ENCODE results near the gene NFKB2. TPM values are rescaled to one million over a fixed set of nuclear protein-coding genes. Genes with fewer than 3 reads are reported as not detected.

NFKB2 gene
- total RNA-seq, 4 donors from 2014 or later = 10.7 to 20.2 (median 15.6) TPM

GRCh38 chr10:102407425-102408130 lies 12.1 kb downstream of the NFKB2 start:
- intact Hi-C loops (cut with DNase I) = no loop called here
- no peak for TF ChIP-seq CTCF (IDR thresholded peaks at IDR 0.05)
- no peak for TF ChIP-seq POLR2A (IDR thresholded peaks at IDR 0.05)
- no peak for DNase-seq
- WGBS, 2 donors = 64 to 65% methylated on average over 12 to 13 of the region's 13 CpGs
- Histone ChIP-seq H3K27me3 (peaks cover 7 to 65% (median 30%) of the 10 kb centered on the region in 4 donors), H3K27ac (no peak overlapping the region), H3K9me3 (no peaks in the 10 kb centered on the region), H3K4me1 (peaks cover 11 to 29% (median 13%) of the 10 kb centered on the region in 3 donors), H3K36me3 (peaks cover under 1 to 7% (median 4%) of the 10 kb centered on the region in 3 donors), H3K4me3 (no peak overlapping the region)

- peak overlapping the region; percentile 29 to 69 (median 45) for H3K4me3 ChIP-seq
- peaks cover 7 to 72% (median 32%) of the 10 kb centered on the region in 4 donors for H3K27me3 ChIP-seq
- no peaks in the 10 kb centered on the region for H3K9me3 ChIP-seq
- peaks cover 0 to under 1% (median 0%) of the 10 kb centered on the region in 3 donors for H3K36me3 ChIP-seq
- TF ChIP-seq POLR2A (IDR thresholded peaks at IDR 0.05) (no peak), CTCF (IDR thresholded peaks at IDR 0.05) (no peak)
- DNase-seq = no peak
- H3K27ac ChIP-seq = no peak overlapping the region
- 61 to 70% methylated on average over 12 to 13 of the region's 14 CpGs for WGBS, 2 donors
- intact Hi-C loops (cut with DNase I) = no loop called here
- H3K4me1 ChIP-seq = peaks cover 11 to 29% (median 13%) of the 10 kb centered on the region in 3 donors
Measured at GRCh38 chr10:102408131-102408727, 12.7 kb downstream of the NFKB2 start.

GRCh38 chr10:102408728-102409603 lies 13.5 kb downstream of the NFKB2 start:
- intact Hi-C loops (cut with DNase I) = no loop called here
- H3K27ac ChIP-seq = no peak overlapping the region
- TF ChIP-seq CTCF (IDR thresholded peaks at IDR 0.05) (no peak), POLR2A (IDR thresholded peaks at IDR 0.05) (no peak)
- H3K4me3 ChIP-seq = peak overlapping the region; percentile 29 to 69 (median 45)
- no peaks in the 10 kb centered on the region for H3K9me3 ChIP-seq
- peaks cover 11 to 29% (median 13%) of the 10 kb centered on the region in 3 donors for H3K4me1 ChIP-seq
- 0 to 4% methylated on average over 3 to 8 of the region's 103 CpGs for WGBS, 2 donors
- peaks cover 7 to 79% (median 32%) of the 10 kb centered on the region in 4 donors for H3K27me3 ChIP-seq
- DNase-seq = no peak
- H3K36me3 ChIP-seq = no peaks in the 10 kb centered on the region

- peaks cover 11 to 29% (median 13%) of the 10 kb centered on the region in 3 donors for H3K4me1 ChIP-seq
- no peak for DNase-seq
- H3K9me3 ChIP-seq = no peaks in the 10 kb centered on the region
- H3K36me3 ChIP-seq = no peaks in the 10 kb centered on the region
- no peak overlapping the region for H3K27ac ChIP-seq
- 24 to 43% methylated on average over 7 to 22 of the region's 24 CpGs for WGBS, 2 donors
- intact Hi-C loops (cut with DNase I) = no loop called here
- H3K27me3 ChIP-seq = peaks cover 7 to 88% (median 32%) of the 10 kb centered on the region in 4 donors
- peak overlapping the region in 3 of 4 donors; percentile 39 to 69 (median 51) for H3K4me3 ChIP-seq
- TF ChIP-seq POLR2A (IDR thresholded peaks at IDR 0.05) = no peak
- no peak for TF ChIP-seq CTCF (IDR thresholded peaks at IDR 0.05)
Measured at GRCh38 chr10:102409604-102410428, 14.3 kb downstream of the NFKB2 start.
